Astrocyte of the spinal cord (primary cell): ENCODE results near the gene APOL2.
"Not testable (repeated sequence)": the region's sequence is repeated elsewhere in the genome, so short reads cannot be mapped to it uniquely, and the experiment has no call there.

Experiments
- DNase-seq: peaks from one replicate; pipeline ENCODE4 v3.0.0; 2011; ENCODE audit warnings: low read depth, low spot score
- H3K4me3 ChIP-seq: 2 replicates; pipeline ENCODE4 v1.5.1; 2011; ENCODE audit warnings: low read depth, mild to moderate bottlenecking, low read length, moderate library complexity
- in situ Hi-C: cut with HindIII; loops from 2 replicates; pipeline ENCODE4 v1.10.0; 2017; ENCODE audit warnings: low sequenced_read_pairs
- TF ChIP-seq, protein P1 (sequence below): IDR thresholded peaks from 2 replicates; pipeline ENCODE4 v1.5.1; 2012; ENCODE audit warnings: low read depth, mild to moderate bottlenecking, low read length, inconsistent platforms

APOL2 gene

GRCh38 chr22:36259615-36260300 lies 20.4 kb upstream of the APOL2 start:
- H3K4me3 ChIP-seq, result no peak overlapping the region
- TF ChIP-seq, protein P1, sequence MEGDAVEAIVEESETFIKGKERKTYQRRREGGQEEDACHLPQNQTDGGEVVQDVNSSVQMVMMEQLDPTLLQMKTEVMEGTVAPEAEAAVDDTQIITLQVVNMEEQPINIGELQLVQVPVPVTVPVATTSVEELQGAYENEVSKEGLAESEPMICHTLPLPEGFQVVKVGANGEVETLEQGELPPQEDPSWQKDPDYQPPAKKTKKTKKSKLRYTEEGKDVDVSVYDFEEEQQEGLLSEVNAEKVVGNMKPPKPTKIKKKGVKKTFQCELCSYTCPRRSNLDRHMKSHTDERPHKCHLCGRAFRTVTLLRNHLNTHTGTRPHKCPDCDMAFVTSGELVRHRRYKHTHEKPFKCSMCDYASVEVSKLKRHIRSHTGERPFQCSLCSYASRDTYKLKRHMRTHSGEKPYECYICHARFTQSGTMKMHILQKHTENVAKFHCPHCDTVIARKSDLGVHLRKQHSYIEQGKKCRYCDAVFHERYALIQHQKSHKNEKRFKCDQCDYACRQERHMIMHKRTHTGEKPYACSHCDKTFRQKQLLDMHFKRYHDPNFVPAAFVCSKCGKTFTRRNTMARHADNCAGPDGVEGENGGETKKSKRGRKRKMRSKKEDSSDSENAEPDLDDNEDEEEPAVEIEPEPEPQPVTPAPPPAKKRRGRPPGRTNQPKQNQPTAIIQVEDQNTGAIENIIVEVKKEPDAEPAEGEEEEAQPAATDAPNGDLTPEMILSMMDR, result no peak
- no peak for DNase-seq
- in situ Hi-C loops, result no loop called here

- TF ChIP-seq, protein P1, result no peak
- DNase-seq, result peak; percentile 65
- H3K4me3 ChIP-seq, result no peak overlapping the region
- in situ Hi-C loops, result no loop called here
Observed at GRCh38 chr22:36258701-36259614, 19.6 kb upstream of the APOL2 start.

- H3K4me3 ChIP-seq, result no peak overlapping the region
- TF ChIP-seq, protein P1, result no peak
- no peak for DNase-seq
- in situ Hi-C loops, result no loop called here
Observed at GRCh38 chr22:36257948-36258670, 18.8 kb upstream of the APOL2 start.

DNA sequence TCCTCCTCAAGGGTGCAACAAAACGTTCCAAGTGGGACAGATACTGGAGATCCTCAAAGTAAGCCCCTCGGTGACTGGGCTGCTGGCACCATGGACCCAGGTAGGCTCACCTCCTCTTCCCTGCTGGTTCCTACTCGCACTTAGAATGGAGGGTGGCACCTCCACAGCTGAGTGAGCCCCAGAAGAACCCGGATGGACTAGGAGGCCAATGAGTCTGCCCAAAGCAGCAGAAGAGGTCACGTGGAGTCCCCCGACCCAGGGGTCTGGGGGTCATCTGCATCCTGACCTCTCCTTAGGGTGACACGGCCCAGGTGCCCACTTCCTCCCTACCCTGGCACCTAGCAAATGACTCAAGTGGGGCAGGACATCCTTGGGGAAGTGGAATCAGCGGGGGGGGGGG lies 18.0 kb upstream of the APOL2 start:
- no peak overlapping the region for H3K4me3 ChIP-seq
- TF ChIP-seq, protein P1, result no peak
- in situ Hi-C loops, result no loop called here
- DNase-seq, result no peak

GRCh38 chr22:36256478-36256877 lies 17.2 kb upstream of the APOL2 start:
- in situ Hi-C loops, result no loop called here
- DNase-seq, result no peak
- H3K4me3 ChIP-seq, result no peak overlapping the region
- TF ChIP-seq, protein P1, result no peak

GRCh38 chr22:36255572-36255971 lies 16.2 kb upstream of the APOL2 start:
- DNase-seq, in situ Hi-C loops, H3K4me3 ChIP-seq: not testable (repeated sequence)
